H9 (cell line): ENCODE results near the gene PPCDC. TPM values are rescaled to one million over a fixed set of nuclear protein-coding genes. Genes with fewer than 3 reads are reported as not detected.

Experiments used
- DNase-seq: peaks from one replicate; pipeline ENCODE4 v3.0.0-alpha.2; 2017
- H2AFZ ChIP-seq: one replicate; pipeline ENCODE4 v1.6.1; 2013; ENCODE audit warnings: mild to moderate bottlenecking, low read length, control low read depth, moderate library complexity
- H2AK5ac ChIP-seq: 2 replicates; pipeline ENCODE4 v1.6.1; 2013; ENCODE audit warnings: low read length, control low read depth, mixed read lengths; ENCODE audit not compliant: insufficient read length
- H2BK120ac ChIP-seq: one replicate; pipeline ENCODE4 v1.6.1; 2013; ENCODE audit warnings: low read depth, mild to moderate bottlenecking, low read length, control low read depth, inconsistent platforms; ENCODE audit not compliant: poor library complexity, severe bottlenecking
- H2BK12ac ChIP-seq: 2 replicates; pipeline ENCODE4 v1.6.1; 2013; ENCODE audit warnings: low read length, control low read depth, mixed read lengths, low read depth; ENCODE audit not compliant: insufficient read length
- H2BK15ac ChIP-seq: 2 replicates; pipeline ENCODE4 v1.6.1; 2013; ENCODE audit warnings: low read depth, low read length, control low read depth
- H2BK20ac ChIP-seq: one replicate; pipeline ENCODE4 v1.6.1; 2013; ENCODE audit warnings: low read depth, mild to moderate bottlenecking, low read length, control low read depth, inconsistent platforms; ENCODE audit not compliant: poor library complexity, severe bottlenecking
- H2BK5ac ChIP-seq: 2 replicates; pipeline ENCODE4 v1.6.1; 2013; ENCODE audit warnings: low read length, control low read depth, mixed read lengths; ENCODE audit not compliant: insufficient read length
- H3K14ac ChIP-seq: 2 replicates; pipeline ENCODE4 v1.6.1; 2013; ENCODE audit warnings: low read length, control low read depth; ENCODE audit not compliant: insufficient read depth
- H3K18ac ChIP-seq: 2 replicates; pipeline ENCODE4 v1.6.1; 2013; ENCODE audit warnings: low read depth, mild to moderate bottlenecking, mixed read lengths, low read length, control low read depth; ENCODE audit not compliant: insufficient read length
- H3K23ac ChIP-seq: 2 replicates; pipeline ENCODE4 v1.6.1; 2013; ENCODE audit warnings: low read length, control low read depth, mixed read lengths, low read depth; ENCODE audit not compliant: insufficient read length
- H3K23me2 ChIP-seq: 2 replicates; pipeline ENCODE4 v1.6.1; 2013; ENCODE audit warnings: low read depth, mild to moderate bottlenecking, mixed read lengths, low read length, control low read depth; ENCODE audit not compliant: insufficient read length, poor library complexity, severe bottlenecking
- H3K27ac ChIP-seq: 2 replicates; pipeline ENCODE4 v1.5.1; 2013; ENCODE audit warnings: low read length, control low read depth, mixed read lengths, low read depth; ENCODE audit not compliant: insufficient read length
- H3K27me3 ChIP-seq: 2 replicates; pipeline ENCODE4 v1.6.1; 2013; ENCODE audit warnings: low read length, control low read depth, inconsistent platforms; ENCODE audit not compliant: insufficient read depth
- H3K4ac ChIP-seq: 2 replicates; pipeline ENCODE4 v1.6.1; 2013; ENCODE audit warnings: low read depth, mild to moderate bottlenecking, control low read depth, inconsistent platforms, low read length, moderate library complexity
- H3K4me1 ChIP-seq: 2 replicates; pipeline ENCODE4 v1.6.1; 2013; ENCODE audit warnings: low read length, control low read depth, inconsistent platforms; ENCODE audit not compliant: insufficient read depth
- H3K4me2 ChIP-seq: 2 replicates; pipeline ENCODE4 v1.6.1; 2013; ENCODE audit warnings: low read length, control low read depth, mixed read lengths; ENCODE audit not compliant: insufficient read length, insufficient read depth
- H3K56ac ChIP-seq: 2 replicates; pipeline ENCODE4 v1.6.1; 2013; ENCODE audit warnings: low read depth, mild to moderate bottlenecking, mixed read lengths, low read length, control low read depth; ENCODE audit not compliant: insufficient read length
- H3K79me1 ChIP-seq: 2 replicates; pipeline ENCODE4 v1.6.1; 2013; ENCODE audit warnings: low read depth, mild to moderate bottlenecking, moderate library complexity, low read length, control low read depth, inconsistent platforms; ENCODE audit not compliant: insufficient read depth, poor library complexity, severe bottlenecking
- H3K79me2 ChIP-seq: 2 replicates; pipeline ENCODE4 v1.6.1; 2013; ENCODE audit warnings: low read length, control low read depth, inconsistent platforms; ENCODE audit not compliant: insufficient read depth
- H3K9ac ChIP-seq: 2 replicates; pipeline ENCODE4 v1.6.1; 2013; ENCODE audit warnings: low read length, control low read depth, mixed read lengths; ENCODE audit not compliant: insufficient read length; ENCODE audit errors: extremely low read depth
- H3K9me3 ChIP-seq: one replicate; pipeline ENCODE4 v1.6.1; 2013; ENCODE audit warnings: low read depth, low read length, inconsistent platforms; ENCODE audit not compliant: control insufficient read depth
- H3T11ph ChIP-seq: one replicate; pipeline ENCODE4 v1.6.1; 2013; ENCODE audit warnings: mild to moderate bottlenecking, low read length, control low read depth, inconsistent platforms
- H4K20me1 ChIP-seq: one replicate; pipeline ENCODE4 v1.6.1; 2013; ENCODE audit not compliant: control insufficient read depth, insufficient read length, insufficient read depth
- H4K5ac ChIP-seq: 2 replicates; pipeline ENCODE4 v1.6.1; 2013; ENCODE audit warnings: low read depth, mild to moderate bottlenecking, mixed read lengths, low read length, control low read depth; ENCODE audit not compliant: insufficient read length
- H4K8ac ChIP-seq: replicated peaks from 2 replicates; pipeline ENCODE4 v1.6.1; 2013; ENCODE audit warnings: low read length, control low read depth, mixed read lengths, low read depth; ENCODE audit not compliant: insufficient read length
- H4K91ac ChIP-seq: 2 replicates; pipeline ENCODE4 v1.6.1; 2013; ENCODE audit warnings: low read depth, mild to moderate bottlenecking, moderate library complexity, mixed read lengths, low read length, control low read depth; ENCODE audit not compliant: insufficient read length
- H3K27ac Mint-ChIP-seq, 3 experiments: 2 replicates in 2 of 3; 3 replicates in 1 of 3; pipeline ENCODE4 v1.8.0; 2020 to 2021; ENCODE audit warnings: mixed read lengths in 3 of 3, mild to moderate bottlenecking in 1 of 3, moderate library complexity in 1 of 3
- H3K27me3 Mint-ChIP-seq: 2 replicates; pipeline ENCODE4 v1.8.0; 2021; ENCODE audit warnings: low read depth, mild to moderate bottlenecking, moderate library complexity, mixed read lengths
- H3K36me3 Mint-ChIP-seq, 3 experiments: 2 replicates in 2 of 3; 3 replicates in 1 of 3; pipeline ENCODE4 v1.8.0; 2020 to 2021; ENCODE audit warnings: low read depth in 3 of 3, mixed read lengths in 3 of 3; ENCODE audit not compliant: insufficient read depth in 1 of 3
- H3K4me1 Mint-ChIP-seq, 2 experiments: 2 replicates each; pipeline ENCODE4 v1.8.0; 2020; ENCODE audit warnings: mixed read lengths in 2 of 2
- H3K4me3 Mint-ChIP-seq, 2 experiments: 2 replicates in 1 of 2; 3 replicates in 1 of 2; pipeline ENCODE4 v1.8.0; 2020 to 2021; ENCODE audit warnings: mild to moderate bottlenecking in 2 of 2, mixed read lengths in 2 of 2, moderate library complexity in 1 of 2
- H3K9me3 Mint-ChIP-seq, 2 experiments: 2 replicates in 1 of 2; 3 replicates in 1 of 2; pipeline ENCODE4 v1.8.0; 2020; ENCODE audit warnings: mild to moderate bottlenecking in 2 of 2, mixed read lengths in 2 of 2, moderate library complexity in 1 of 2
- CTCF ChIP-seq: fragments of 200-600 bp; sonication (generic); conservative IDR thresholded peaks from 3 replicates; pipeline ENCODE4 v1.8.0; 2021; ENCODE audit warnings: antibody characterized with exemption, mild to moderate bottlenecking
- WGBS: extraction: QIAGEN DNeasy Blood & Tissue Kit; methylation state at CpG from one replicate; pipeline ENCODE4 v1.1.7; 2013; ENCODE audit warnings: missing lambda C conversion rate, low lambda C conversion rate, mixed read lengths; ENCODE audit not compliant: insufficient read length; ENCODE audit errors: extremely low coverage; 5-methylcytosine and 5-hydroxymethylcytosine counted together
- total RNA-seq: library from RNA; stranded (reverse); gene quantifications from 2 replicates; pipeline ENCODE4 v1.2.1, GENCODE V29; 2021

The PPCDC gene
- total RNA-seq, 1 experiment from 2014 or later: 17.6 TPM

GRCh38 chr15:75036212-75036616 is 12.8 kb downstream of the PPCDC start:
- Histone ChIP-seq H2BK12ac (no peak overlapping the region), H3K79me2 (no peaks in the 10 kb centered on the region), H2AFZ (no peak overlapping the region), H2BK20ac (no peak overlapping the region), H2AK5ac (no peak overlapping the region), H3K23me2 (no peaks in the 10 kb centered on the region), H4K91ac (no peak overlapping the region), H3K4me1 (0 out of 2 replicates have a peak, but pooled peaks cover 3% of the 10 kb centered on the region), H3K9me3 (no peaks in the 10 kb centered on the region), H2BK15ac (no peak overlapping the region), H3K14ac (no peak overlapping the region), H3K79me1 (peaks cover 3% of the 10 kb centered on the region), H3T11ph (no peak overlapping the region), H4K5ac (no peak overlapping the region), H3K9ac (no peak overlapping the region), H4K20me1 (no peaks in the 10 kb centered on the region), H2BK5ac (no peak overlapping the region), H4K8ac (no peak overlapping the region), H3K18ac (no peak overlapping the region), H3K4me2 (no peak overlapping the region), H3K4ac (no peak overlapping the region), H3K56ac (no peak overlapping the region), H3K23ac (no peak overlapping the region), H2BK120ac (no peak overlapping the region), H3K27ac (no peak overlapping the region), H3K27me3 (no peaks in the 10 kb centered on the region)
- Mint-ChIP-seq H3K27ac (peak overlapping the region in 2 of 3 experiments; percentile 32 to 42; a peak in 3 of 7 replicates), H3K36me3 (peaks cover 11 to 33% (median 21%) of the 10 kb centered on the region in 3 experiments; a peak in 6 of 7 replicates), H3K4me1 (peaks cover 32 to 36% of the 10 kb centered on the region in 2 experiments), H3K9me3 (no peaks in the 10 kb centered on the region), H3K4me3 (no peak overlapping the region), H3K27me3 (no peaks in the 10 kb centered on the region; the same call in 1 of the 2 replicates)
- peak; percentile 91 for DNase-seq
- no peak for TF ChIP-seq CTCF
- no CpG with 5 or more reads among the region's 2 CpGs for WGBS
